Common myeloid progenitor, CD34-positive (primary cell): Measurements from ENCODE around the gene JMJD1C.

ENCODE experiments used
- CTCF ChIA-PET: fragments of 350-600 bp; sonication (Branson Sonifier 250); formaldehyde crosslinking; loops from one replicate; lab custom pipeline; 2021; ENCODE audit warnings: antibody characterized with exemption; lab: Charles Lee
- POLR2A ChIA-PET: fragments of 350-600 bp; sonication (Branson Sonifier 250); formaldehyde crosslinking; loops from one replicate; lab custom pipeline; 2021; ENCODE audit warnings: antibody characterized with exemption; lab: Charles Lee
- DNase-seq, 3 donors: peaks; one replicate each; pipeline versions ENCODE4 v3.0.0 to v3.0.0-alpha.2; 2013
- H3K27ac ChIP-seq, 2 experiments: 1 replicate in 1 of 2; 2 replicates in 1 of 2; pipeline ENCODE4 v1.7.0; 2013; ENCODE audit warnings: inconsistent platforms in 2 of 2, low read length in 2 of 2, mild to moderate bottlenecking in 2 of 2, low read depth in 1 of 2, moderate library complexity in 1 of 2; ENCODE audit not compliant: severe bottlenecking in 2 of 2, insufficient read depth in 1 of 2, poor library complexity in 1 of 2
- H3K27me3 ChIP-seq, 5 experiments: replicated peaks in 2 of 5; 1 replicate in 3 of 5; 2 replicates in 2 of 5; pipeline versions ENCODE4 v1.6.1 to v1.7.0; 2013; ENCODE audit warnings: low read length in 4 of 5, mild to moderate bottlenecking in 2 of 5, moderate library complexity in 2 of 5, inconsistent platforms in 1 of 5; ENCODE audit not compliant: insufficient read depth in 5 of 5, control insufficient read depth in 4 of 5
- H3K36me3 ChIP-seq, 4 experiments: 1 replicate in 2 of 4; 2 replicates in 2 of 4; pipeline versions ENCODE4 v1.6.1 to v1.7.0; 2013; ENCODE audit warnings: low read length in 3 of 4, control low read depth in 1 of 4, mild to moderate bottlenecking in 1 of 4; ENCODE audit not compliant: control insufficient read depth in 4 of 4, insufficient read depth in 4 of 4
- H3K4me1 ChIP-seq, 4 experiments: 1 replicate in 3 of 4; 2 replicates in 1 of 4; pipeline versions ENCODE4 v1.6.1 to v1.7.1; 2013; ENCODE audit warnings: low read length in 3 of 4, mild to moderate bottlenecking in 3 of 4, control low read depth in 1 of 4, inconsistent platforms in 1 of 4, moderate library complexity in 1 of 4; ENCODE audit not compliant: control insufficient read depth in 4 of 4, insufficient read depth in 4 of 4; ENCODE audit errors: control extremely low read depth in 1 of 4
- H3K4me3 ChIP-seq, 7 experiments: 1 replicate in 4 of 7; 2 replicates in 3 of 7; pipeline versions ENCODE4 v1.5.1 to v1.7.0; 2013; ENCODE audit warnings: mild to moderate bottlenecking in 7 of 7, low read length in 6 of 7, moderate library complexity in 6 of 7, inconsistent platforms in 2 of 7, low read depth in 2 of 7, control low read depth in 1 of 7; ENCODE audit not compliant: insufficient read depth in 4 of 7, control insufficient read depth in 1 of 7; ENCODE audit errors: extremely low read depth in 1 of 7
- H3K9me3 ChIP-seq, 5 experiments: 1 replicate in 4 of 5; 2 replicates in 1 of 5; pipeline versions ENCODE4 v1.6.1 to v1.7.1; 2013; ENCODE audit warnings: low read length in 4 of 5, mild to moderate bottlenecking in 2 of 5, inconsistent platforms in 1 of 5, low read depth in 1 of 5, moderate library complexity in 1 of 5; ENCODE audit not compliant: control insufficient read depth in 4 of 5, insufficient read depth in 2 of 5; ENCODE audit errors: control extremely low read depth in 1 of 5
- WGBS: methylation state at CpG from one replicate; pipeline ENCODE4 v1.1.5; 2013; ENCODE audit not compliant: insufficient coverage; 5-methylcytosine and 5-hydroxymethylcytosine counted together

The JMJD1C gene

DNA sequence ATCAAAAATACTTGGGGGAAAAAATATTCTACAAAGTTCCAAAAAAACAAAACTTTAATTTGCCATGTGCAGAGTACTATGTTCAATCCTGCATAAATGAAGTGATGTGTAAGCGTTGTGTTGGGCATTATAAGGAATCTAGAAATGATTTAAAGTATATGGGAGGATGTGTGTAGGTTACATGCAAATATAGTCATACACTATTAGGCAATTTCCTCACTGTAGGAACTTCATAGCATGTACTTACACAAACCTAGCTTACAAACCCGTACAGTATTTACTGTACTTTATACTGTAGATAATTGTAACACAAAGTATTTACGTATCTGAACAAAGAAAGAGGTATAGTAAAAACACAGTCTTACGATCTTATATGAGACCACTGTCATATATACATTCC, 260.4 kb downstream of the JMJD1C start:
- CTCF ChIA-PET = interaction anchor here (0.9 kb wide), 2 partner anchors 63 to 515 kb away, joined by 3 read pairs; no protein-coding TSS in a partner anchor
- peaks cover 0 to 3% (median 1%) of the 10 kb centered on the region in 4 experiments for H3K4me1 ChIP-seq
- WGBS = no CpG with 5 or more reads among the region's 4 CpGs
- DNase-seq = no peak
- H3K27ac ChIP-seq = no peak overlapping the region
- POLR2A ChIA-PET = interaction anchor here (0.9 kb wide), 1 partner anchor 54 kb away, joined by 3 read pairs; no protein-coding TSS in a partner anchor
- H3K9me3 ChIP-seq = no peaks in the 10 kb centered on the region
- H3K4me3 ChIP-seq = no peak overlapping the region
- no peaks in the 10 kb centered on the region for H3K27me3 ChIP-seq
- peaks cover 14 to 65% (median 34%) of the 10 kb centered on the region in 4 experiments for H3K36me3 ChIP-seq

GRCh38 chr10:63204667-63205391, 260.9 kb downstream of the JMJD1C start:
- Histone ChIP-seq H3K4me1 (peaks cover 0 to 3% (median 1%) of the 10 kb centered on the region in 4 experiments), H3K27me3 (no peaks in the 10 kb centered on the region), H3K4me3 (no peak overlapping the region), H3K9me3 (no peaks in the 10 kb centered on the region), H3K36me3 (peaks cover 19 to 68% (median 35%) of the 10 kb centered on the region in 4 experiments), H3K27ac (no peak overlapping the region)
- CTCF ChIA-PET = interaction anchor here (0.9 kb wide), 1 partner anchor 64 kb away, joined by 3 read pairs; no protein-coding TSS in a partner anchor
- DNase-seq = no peak
- POLR2A ChIA-PET = no interaction called here
- WGBS = 100% methylated on average over 2 of the region's 4 CpGs

DNA sequence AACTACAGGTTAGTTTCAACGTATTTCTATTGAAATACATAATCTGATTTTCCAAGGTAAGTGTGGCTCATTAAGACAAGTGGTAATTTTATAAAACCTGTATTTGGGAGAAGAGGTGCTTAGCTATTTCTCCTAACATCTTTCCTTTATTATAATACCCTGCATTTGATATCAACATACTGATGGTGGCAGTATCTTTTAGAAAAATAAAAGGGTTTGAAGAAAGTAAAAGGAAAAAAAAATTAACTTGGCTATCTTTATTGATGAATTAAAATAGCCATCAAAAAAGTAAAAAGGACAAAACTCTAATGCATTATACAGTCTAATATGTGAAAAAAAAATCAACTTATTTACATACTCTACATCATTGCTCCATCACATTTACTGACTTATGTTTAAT, 264.7 kb downstream of the JMJD1C start:
- H3K4me1 ChIP-seq = no peaks in the 10 kb centered on the region
- no peak for DNase-seq
- no peaks in the 10 kb centered on the region for H3K27me3 ChIP-seq
- CTCF ChIA-PET = interaction anchor here (0.9 to 4.6 kb wide), 6 partner anchors 14 to 519 kb away, joined by 3 to 15 read pairs (median 5); no protein-coding TSS in a partner anchor
- H3K27ac ChIP-seq = no peak overlapping the region
- POLR2A ChIA-PET = interaction anchor here (1.1 kb wide), 1 partner anchor 18 kb away, joined by 3 read pairs; no protein-coding TSS in a partner anchor
- H3K36me3 ChIP-seq = peaks cover 22 to 67% (median 34%) of the 10 kb centered on the region in 4 experiments
- no peak overlapping the region for H3K4me3 ChIP-seq
- H3K9me3 ChIP-seq = no peaks in the 10 kb centered on the region
- no CpG with 5 or more reads among the region's 1 CpG for WGBS

- DNase-seq = no peak
- Histone ChIP-seq H3K9me3 (no peaks in the 10 kb centered on the region), H3K27ac (no peak overlapping the region), H3K4me1 (no peaks in the 10 kb centered on the region), H3K36me3 (peaks cover 22 to 65% (median 33%) of the 10 kb centered on the region in 4 experiments), H3K4me3 (no peak overlapping the region), H3K27me3 (no peaks in the 10 kb centered on the region)
- POLR2A ChIA-PET = interaction anchor here (1.1 kb wide), 1 partner anchor 17 kb away, joined by 3 read pairs; no protein-coding TSS in a partner anchor
- CTCF ChIA-PET = interaction anchor here (3.7 to 4.6 kb wide), 2 partner anchors 13 to 428 kb away, joined by 11 to 15 read pairs; no protein-coding TSS in a partner anchor
- WGBS = 100% methylated on average over 1 of the region's 6 CpGs
Measured at GRCh38 chr10:63200431-63200830, 265.3 kb downstream of the JMJD1C start.

DNA sequence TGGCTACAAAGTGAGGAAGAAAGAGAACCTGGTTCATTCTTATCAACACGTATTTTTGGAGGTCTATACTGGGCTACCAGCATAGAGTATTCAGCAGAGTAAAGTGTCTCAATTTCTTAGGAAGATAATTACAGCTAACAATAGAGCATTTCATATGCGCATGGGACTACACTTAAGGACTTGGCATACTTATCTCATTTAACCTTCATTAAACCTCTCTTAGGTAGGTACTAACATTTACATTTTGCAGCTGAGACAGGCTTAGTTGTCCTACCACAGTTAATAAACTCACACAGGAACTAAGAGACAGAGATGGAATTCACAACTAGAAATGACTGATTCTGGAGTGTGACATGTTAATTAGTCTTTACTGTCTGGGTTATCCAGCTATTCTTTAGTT, 266.1 kb downstream of the JMJD1C start:
- 83% methylated on average over 1 of the region's 2 CpGs for WGBS
- DNase-seq = no peak
- Histone ChIP-seq H3K4me1 (no peaks in the 10 kb centered on the region), H3K9me3 (no peaks in the 10 kb centered on the region), H3K36me3 (peaks cover 22 to 62% (median 34%) of the 10 kb centered on the region in 4 experiments), H3K27me3 (no peaks in the 10 kb centered on the region), H3K27ac (no peak overlapping the region), H3K4me3 (no peak overlapping the region)
- POLR2A ChIA-PET = interaction anchor here (0.7 kb wide), 1 partner anchor 239 kb away, joined by 4 read pairs; no protein-coding TSS in a partner anchor
- CTCF ChIA-PET = interaction anchor here (1.0 to 4.6 kb wide), 3 partner anchors 12 to 429 kb away, joined by 3 to 15 read pairs (median 11); no protein-coding TSS in a partner anchor

GRCh38 chr10:63197344-63198092, 268.3 kb downstream of the JMJD1C start:
- Histone ChIP-seq H3K36me3 (peaks cover 29 to 68% (median 44%) of the 10 kb centered on the region in 4 experiments), H3K4me1 (no peaks in the 10 kb centered on the region), H3K27ac (no peak overlapping the region), H3K4me3 (no peak overlapping the region), H3K27me3 (no peaks in the 10 kb centered on the region), H3K9me3 (no peaks in the 10 kb centered on the region)
- ChIA-PET CTCF (interaction anchor here (0.9 to 3.7 kb wide), 3 partner anchors 10 to 523 kb away, joined by 5 to 11 read pairs (median 6); no protein-coding TSS in a partner anchor), POLR2A (no interaction called here)
- no CpG with 5 or more reads among the region's 2 CpGs for WGBS
- no peak for DNase-seq
